ENCODE data around the gene NSUN5. TPM values are rescaled to one million over a fixed set of nuclear protein-coding genes. Genes with fewer than 3 reads are reported as not detected.

Gene NSUN5
- total and polyA plus RNA-seq, 12 donors: 5.6 to 32.4 (median 20.9) TPM

GRCh38 chr7:73338321-73338720 lies 29.7 kb upstream of the NSUN5 start:
- H3K36me3 ChIP-seq (replicated peaks in 1 of 2): no peaks in the 10 kb centered on the region
- TF ChIP-seq POLR2A (IDR thresholded peaks at IDR 0.05): no peak
- TF ChIP-seq, protein P1, sequence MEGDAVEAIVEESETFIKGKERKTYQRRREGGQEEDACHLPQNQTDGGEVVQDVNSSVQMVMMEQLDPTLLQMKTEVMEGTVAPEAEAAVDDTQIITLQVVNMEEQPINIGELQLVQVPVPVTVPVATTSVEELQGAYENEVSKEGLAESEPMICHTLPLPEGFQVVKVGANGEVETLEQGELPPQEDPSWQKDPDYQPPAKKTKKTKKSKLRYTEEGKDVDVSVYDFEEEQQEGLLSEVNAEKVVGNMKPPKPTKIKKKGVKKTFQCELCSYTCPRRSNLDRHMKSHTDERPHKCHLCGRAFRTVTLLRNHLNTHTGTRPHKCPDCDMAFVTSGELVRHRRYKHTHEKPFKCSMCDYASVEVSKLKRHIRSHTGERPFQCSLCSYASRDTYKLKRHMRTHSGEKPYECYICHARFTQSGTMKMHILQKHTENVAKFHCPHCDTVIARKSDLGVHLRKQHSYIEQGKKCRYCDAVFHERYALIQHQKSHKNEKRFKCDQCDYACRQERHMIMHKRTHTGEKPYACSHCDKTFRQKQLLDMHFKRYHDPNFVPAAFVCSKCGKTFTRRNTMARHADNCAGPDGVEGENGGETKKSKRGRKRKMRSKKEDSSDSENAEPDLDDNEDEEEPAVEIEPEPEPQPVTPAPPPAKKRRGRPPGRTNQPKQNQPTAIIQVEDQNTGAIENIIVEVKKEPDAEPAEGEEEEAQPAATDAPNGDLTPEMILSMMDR (IDR thresholded peaks at IDR 0.05): no peak
- H3K27ac ChIP-seq: no peak overlapping the region
- intact Hi-C loops (cut with DNase I): no loop called here
- no peak overlapping the region for H3K4me3 ChIP-seq
- WGBS, 4 donors: 68 to 73% (median 69%) methylated on average over 10 of the region's 10 CpGs
- H3K27me3 ChIP-seq: no peaks in the 10 kb centered on the region
- no peaks in the 10 kb centered on the region for H3K9me3 ChIP-seq (replicated peaks in 1 of 3)
- H3K4me1 ChIP-seq (replicated peaks in 1 of 2): no peaks in the 10 kb centered on the region
- no peak for DNase-seq

GRCh38 chr7:73332447-73332846 lies 23.8 kb upstream of the NSUN5 start:
- DNase-seq: no peak
- H3K27ac ChIP-seq: no peak overlapping the region
- TF ChIP-seq, protein P1 (IDR thresholded peaks at IDR 0.05): no peak
- no peak for TF ChIP-seq POLR2A (IDR thresholded peaks at IDR 0.05)
- 69 to 83% (median 74%) methylated on average over 6 of the region's 6 CpGs for WGBS, 4 donors
- no peak overlapping the region for H3K4me3 ChIP-seq
- intact Hi-C loops (cut with DNase I): loop anchor here in 1 of 2 donors (5.0 kb wide), 1 partner anchor 105 kb away; no protein-coding TSS in a partner anchor
- no peaks in the 10 kb centered on the region for H3K27me3 ChIP-seq
- no peaks in the 10 kb centered on the region for H3K36me3 ChIP-seq (replicated peaks in 1 of 2)
- H3K4me1 ChIP-seq (replicated peaks in 1 of 2): no peaks in the 10 kb centered on the region
- no peaks in the 10 kb centered on the region for H3K9me3 ChIP-seq (replicated peaks in 1 of 3)

GRCh38 chr7:73330772-73331171 lies 22.1 kb upstream of the NSUN5 start:
- 62 to 78% (median 66%) methylated on average over 4 to 6 of the region's 6 CpGs for WGBS, 4 donors
- no peak for DNase-seq
- intact Hi-C loops (cut with DNase I): loop anchor here in 1 of 2 donors (5.0 kb wide), 1 partner anchor 107 kb away; no protein-coding TSS in a partner anchor
- Histone ChIP-seq H3K27me3 (no peaks in the 10 kb centered on the region), H3K36me3 (replicated peaks in 1 of 2) (no peaks in the 10 kb centered on the region), H3K27ac (peak overlapping the region in 2 of 5 donors; percentile 49 to 64), H3K4me1 (replicated peaks in 1 of 2) (no peaks in the 10 kb centered on the region), H3K9me3 (replicated peaks in 1 of 3) (no peaks in the 10 kb centered on the region), H3K4me3 (no peak overlapping the region)
- TF ChIP-seq, protein P1 (IDR thresholded peaks at IDR 0.05): no peak
- no peak for TF ChIP-seq POLR2A (IDR thresholded peaks at IDR 0.05)

GRCh38 chr7:73329861-73330581 lies 21.4 kb upstream of the NSUN5 start:
- TF ChIP-seq, protein P1 (IDR thresholded peaks at IDR 0.05): no peak
- Histone ChIP-seq H3K36me3 (replicated peaks in 1 of 2) (no peaks in the 10 kb centered on the region), H3K27ac (peak overlapping the region in 2 of 5 donors; percentile 49 to 64), H3K4me3 (no peak overlapping the region), H3K9me3 (replicated peaks in 1 of 3) (no peaks in the 10 kb centered on the region), H3K27me3 (no peaks in the 10 kb centered on the region), H3K4me1 (replicated peaks in 1 of 2) (no peaks in the 10 kb centered on the region)
- DNase-seq: peak in 1 of 7 donors; percentile 31
- 35 to 56% (median 48%) methylated on average over 9 to 11 of the region's 11 CpGs for WGBS, 4 donors
- intact Hi-C loops (cut with DNase I): loop anchor here in 1 of 2 donors (5.0 kb wide), 1 partner anchor 107 kb away; no protein-coding TSS in a partner anchor
